SU-DHL-6 (cell line): Measurements from ENCODE around the gene NMRK1.

ENCODE experiments used
- EZH2phosphoT487 ChIP-seq: fragments of 200-600 bp; sonication (generic), shearing (Covaris generic); conservative IDR thresholded peaks from 2 replicates; pipeline ENCODE4 v1.6.1; 2018; ENCODE audit warnings: mild to moderate bottlenecking, antibody characterized with exemption, low read length, moderate library complexity, mixed read lengths
- TF ChIP-seq, protein P1 (sequence below): fragments of 200-600 bp; sonication (generic); IDR thresholded peaks from one replicate; pipeline ENCODE4 v1.5.1; 2017; ENCODE audit warnings: antibody characterized with exemption, mild to moderate bottlenecking, low read length, moderate library complexity; ENCODE audit not compliant: insufficient read depth, poor library complexity, severe bottlenecking

DNA sequence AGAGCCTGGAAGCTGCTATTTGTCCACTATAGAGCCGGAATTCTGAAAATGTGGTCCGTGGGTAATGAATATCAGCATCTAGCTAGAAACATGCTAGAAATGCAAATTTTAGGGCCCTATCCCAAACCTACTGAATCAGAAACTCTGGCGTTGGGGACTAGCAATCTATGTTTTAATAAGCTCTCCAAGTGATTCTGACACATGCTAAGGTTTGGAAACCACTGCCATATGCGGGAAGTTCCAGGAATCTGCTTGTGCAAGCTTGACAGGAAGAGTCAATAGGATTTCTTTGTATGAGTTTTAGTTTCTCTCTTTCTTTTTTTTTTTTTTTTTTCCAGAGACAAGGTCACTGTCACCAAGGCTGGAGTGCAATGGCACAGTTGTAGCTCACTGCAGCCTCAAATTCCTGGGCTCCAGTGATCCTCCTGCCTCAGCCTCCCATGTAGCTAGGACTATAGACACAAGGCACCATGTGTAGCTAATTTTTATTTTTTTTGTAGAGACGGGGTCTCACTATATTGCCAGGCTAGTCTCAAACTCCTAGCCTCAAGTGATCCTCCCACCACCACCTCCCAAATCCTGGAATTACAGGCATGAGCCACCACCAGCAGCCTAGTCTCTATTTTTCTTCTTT, 33.5 kb downstream of the NMRK1 start:
- TF ChIP-seq, protein P1, sequence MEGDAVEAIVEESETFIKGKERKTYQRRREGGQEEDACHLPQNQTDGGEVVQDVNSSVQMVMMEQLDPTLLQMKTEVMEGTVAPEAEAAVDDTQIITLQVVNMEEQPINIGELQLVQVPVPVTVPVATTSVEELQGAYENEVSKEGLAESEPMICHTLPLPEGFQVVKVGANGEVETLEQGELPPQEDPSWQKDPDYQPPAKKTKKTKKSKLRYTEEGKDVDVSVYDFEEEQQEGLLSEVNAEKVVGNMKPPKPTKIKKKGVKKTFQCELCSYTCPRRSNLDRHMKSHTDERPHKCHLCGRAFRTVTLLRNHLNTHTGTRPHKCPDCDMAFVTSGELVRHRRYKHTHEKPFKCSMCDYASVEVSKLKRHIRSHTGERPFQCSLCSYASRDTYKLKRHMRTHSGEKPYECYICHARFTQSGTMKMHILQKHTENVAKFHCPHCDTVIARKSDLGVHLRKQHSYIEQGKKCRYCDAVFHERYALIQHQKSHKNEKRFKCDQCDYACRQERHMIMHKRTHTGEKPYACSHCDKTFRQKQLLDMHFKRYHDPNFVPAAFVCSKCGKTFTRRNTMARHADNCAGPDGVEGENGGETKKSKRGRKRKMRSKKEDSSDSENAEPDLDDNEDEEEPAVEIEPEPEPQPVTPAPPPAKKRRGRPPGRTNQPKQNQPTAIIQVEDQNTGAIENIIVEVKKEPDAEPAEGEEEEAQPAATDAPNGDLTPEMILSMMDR, result no peak
- TF ChIP-seq EZH2phosphoT487, result no peak
